ENCODE results near the gene GNB1L.

Gene GNB1L

GRCh38 chr22:19759427-19760057 lies 95.1 kb downstream of the GNB1L start:
- no peak for TF ChIP-seq CTCF (IDR thresholded peaks at IDR 0.05; ENCODE audit: low read depth, low read length)
- DNase-seq (ENCODE audit: extremely low read depth, low read depth) = no peak

GRCh38 chr22:19758896-19759426 lies 95.7 kb downstream of the GNB1L start:
- no peak for TF ChIP-seq CTCF (IDR thresholded peaks at IDR 0.05; ENCODE audit: low read depth, low read length)

GRCh38 chr22:19757985-19758895 lies 96.4 kb downstream of the GNB1L start:
- no peak for TF ChIP-seq CTCF (IDR thresholded peaks at IDR 0.05; ENCODE audit: low read depth, low read length)
- no peak for DNase-seq (ENCODE audit: extremely low read depth, low read depth)

More at GRCh38 chr22:19758896-19759426, 95.7 kb downstream of the GNB1L start:
- no peak for DNase-seq (ENCODE audit: extremely low read depth, low read depth)

- no peak for TF ChIP-seq CTCF (IDR thresholded peaks at IDR 0.05; ENCODE audit: low read depth, low read length)
- DNase-seq (ENCODE audit: extremely low read depth, low read depth) = no peak
Observed at GRCh38 chr22:19757140-19757984, 97.3 kb downstream of the GNB1L start.

- TF ChIP-seq CTCF (IDR thresholded peaks at IDR 0.05; ENCODE audit: low read depth, low read length) = peak; percentile 40
- DNase-seq (ENCODE audit: extremely low read depth, low read depth) = no peak
Observed at GRCh38 chr22:19756288-19757128, 98.2 kb downstream of the GNB1L start.

GRCh38 chr22:19755722-19756287 lies 98.9 kb downstream of the GNB1L start:
- DNase-seq (ENCODE audit: extremely low read depth, low read depth) = no peak
- TF ChIP-seq CTCF (IDR thresholded peaks at IDR 0.05; ENCODE audit: low read depth, low read length) = no peak

Measured in AG09319 (cell line).